Fibroblast of villous mesenchyme (primary cell): ENCODE data around the gene REC114. TPM values are rescaled to one million over a fixed set of nuclear protein-coding genes. Genes with fewer than 3 reads are reported as not detected.
A peak's percentile ranks its signal among the peaks of the same experiment; 100 is the strongest.
"Not testable (repeated sequence)": the region's sequence is repeated elsewhere in the genome, so short reads cannot be mapped to it uniquely, and the experiment has no call there.

Source experiments
- DNase-seq: peaks from one replicate; pipeline ENCODE4 v3.0.0-alpha.2; 2010; ENCODE audit warnings: low read depth
- H3K4me3 ChIP-seq: 2 replicates; pipeline ENCODE4 v1.5.1; 2011; ENCODE audit warnings: low read depth, mild to moderate bottlenecking, low read length
- CTCF ChIP-seq: IDR thresholded peaks from 2 replicates; pipeline ENCODE4 v1.5.1; 2012; ENCODE audit warnings: low read depth, mild to moderate bottlenecking, low read length; ENCODE audit not compliant: insufficient read depth
- total RNA-seq: library from RNA; depleted of rRNA; stranded (reverse); fragments of >200 nt; gene quantifications from 2 replicates; pipeline ENCODE4 v1.2.3, GENCODE V29; 2012

REC114 gene
- total RNA-seq, 1 donor: not detected

- no peak for TF ChIP-seq CTCF
- H3K4me3 ChIP-seq: no peak overlapping the region
- DNase-seq: no peak
Observed at GRCh38 chr15:73480050-73480449, 37.1 kb downstream of the REC114 start.

GRCh38 chr15:73482166-73482565 lies 39.2 kb downstream of the REC114 start:
- DNase-seq: no peak
- TF ChIP-seq CTCF: no peak
- no peak overlapping the region for H3K4me3 ChIP-seq

- no peak overlapping the region for H3K4me3 ChIP-seq
- no peak for DNase-seq
- no peak for TF ChIP-seq CTCF
Observed at GRCh38 chr15:73483053-73483452, 40.1 kb downstream of the REC114 start.

GRCh38 chr15:73485372-73485771 lies 42.4 kb downstream of the REC114 start:
- DNase-seq: peak; percentile 0
- TF ChIP-seq CTCF: no peak
- H3K4me3 ChIP-seq: no peak overlapping the region

GRCh38 chr15:73485885-73486284 lies 42.9 kb downstream of the REC114 start:
- peak; percentile 64 for DNase-seq
- H3K4me3 ChIP-seq: not testable (repeated sequence)

- DNase-seq: no peak
- TF ChIP-seq CTCF: no peak
- H3K4me3 ChIP-seq: no peak overlapping the region
Observed at GRCh38 chr15:73488698-73489097, 45.7 kb downstream of the REC114 start.

GRCh38 chr15:73493922-73494321 lies 51.0 kb downstream of the REC114 start:
- no peak for DNase-seq
- no peak for TF ChIP-seq CTCF
- no peak overlapping the region for H3K4me3 ChIP-seq

GRCh38 chr15:73495181-73495580 lies 52.2 kb downstream of the REC114 start:
- peak; percentile 72 for DNase-seq
- H3K4me3 ChIP-seq: no peak overlapping the region
- no peak for TF ChIP-seq CTCF
